Measurements from ENCODE around the gene FXYD7. TPM values are rescaled to one million over a fixed set of nuclear protein-coding genes. Genes with fewer than 3 reads are reported as not detected.

Gene FXYD7
- total and polyA plus RNA-seq, 2 of the 13 experiments (the other 11 are each of a cell fraction or from before 2014, with no cell fraction given), result 0.55 TPM; not detected in 1

GRCh38 chr19:35143818-35144217 is 763 bp downstream of the FXYD7 start (continued):
- TF ChIP-seq UBTF (CRISPR knock-in tag; IDR thresholded peaks at IDR 0.05), result no peak

GRCh38 chr19:35144259-35144599 is 1.2 kb downstream of the FXYD7 start:
- ChIA-PET CTCF (ENCODE audit: low intra/inter-chr PET ratio, low total read pairs) (no interaction called here), POLR2A (no interaction called here)
- BruUV-seq (replicated peaks), result no TSS peak
- no peak overlapping the region for H2AFZ ChIP-seq (ENCODE audit: low read length)
- no peaks in the 10 kb centered on the region for H3K36me3 ChIP-seq (replicated peaks in 1 of 2; ENCODE audit: control insufficient read depth in 1 of 2, insufficient read depth in 2 of 2, low read length in 2 of 2)
- H3K9ac ChIP-seq (ENCODE audit: insufficient read depth, low read depth, low read length), result no peak overlapping the region
- 33% methylated on average over 3 of the region's 6 CpGs for WGBS (ENCODE audit: low lambda C conversion rate)
- H3K27ac ChIP-seq (ENCODE audit: extremely low read length, insufficient read depth, low read length), result no peak overlapping the region
- in situ Hi-C loops (cut with HindIII; ENCODE audit: extremely low pct_ligation_motif_present, low pct_unique_long_range_greater_than_20kb) (no loop called here), intact Hi-C loops (cut with micrococcal nuclease; ENCODE audit: unreplicated experiment) (no loop called here)
- H3K4me1 ChIP-seq (ENCODE audit: insufficient read depth, low read length), result peaks cover 18% of the 10 kb centered on the region
- no peaks in the 10 kb centered on the region for H4K20me1 ChIP-seq (ENCODE audit: insufficient read depth, low read length)
- ATAC-seq (no peak), FAIRE-seq (no peak), DNase-seq (ENCODE audit: low spot score) (no peak)
- H3K4me3 ChIP-seq (replicated peaks in 1 of 3; ENCODE audit: insufficient read depth in 1 of 3, low read depth in 2 of 3, low read length in 3 of 3), result no peak overlapping the region
- no peaks in the 10 kb centered on the region for H3K9me3 ChIP-seq (ENCODE audit: low read length)
- H3K27me3 ChIP-seq (ENCODE audit: control insufficient read depth in 1 of 2, insufficient read depth in 2 of 2, low read length in 2 of 2), result peaks cover 0 to 3% of the 10 kb centered on the region in 2 experiments; a peak in 2 of 5 replicates
- H3K79me2 ChIP-seq (ENCODE audit: insufficient read depth, low read length), result no peaks in the 10 kb centered on the region
- no peak overlapping the region for H3K4me2 ChIP-seq (ENCODE audit: low read depth, low read length)
- TF ChIP-seq AGO2 (optimal IDR thresholded peaks at IDR 0.05; ENCODE audit: low read depth, low read length), result no peak
- TF ChIP-seq RCOR2 (CRISPR knock-in tag; IDR thresholded peaks at IDR 0.05), result no peak
- no peak for TF ChIP-seq SRSF9 (IDR thresholded peaks at IDR 0.05; ENCODE audit: borderline replicate concordance, insufficient read depth, low read depth, low read length, poor library complexity, severe bottlenecking)
- no peak for TF ChIP-seq PTBP1 (IDR thresholded peaks at IDR 0.05; ENCODE audit: low read depth, low read length, poor library complexity, severe bottlenecking)
- TF ChIP-seq ZNF160 (CRISPR knock-in tag; IDR thresholded peaks at IDR 0.05), result no peak
- TF ChIP-seq NFATC3 (CRISPR knock-in tag; IDR thresholded peaks at IDR 0.05), result no peak
- no peak for TF ChIP-seq ZNF234 (CRISPR knock-in tag; conservative IDR thresholded peaks at IDR 0.05)
- TF ChIP-seq NFYB (CRISPR knock-in tag; IDR thresholded peaks at IDR 0.05), result no peak
- TF ChIP-seq SMARCE1 (IDR thresholded peaks at IDR 0.05; ENCODE audit: borderline replicate concordance), result no peak
- TF ChIP-seq GMEB2 (CRISPR knock-in tag; IDR thresholded peaks at IDR 0.05; ENCODE audit: low read depth), result no peak
- TF ChIP-seq KIAA2018 (CRISPR knock-in tag; IDR thresholded peaks at IDR 0.05; ENCODE audit: borderline replicate concordance), result no peak

All from HepG2 (cell line).